Muscle layer of colon (tissue), 2 donors: ENCODE results near the gene DNAJC12.
"Not testable (repeated sequence)": the region's sequence is repeated elsewhere in the genome, so short reads cannot be mapped to it uniquely, and the experiment has no call there.

Source experiments
- H3K27ac ChIP-seq: one replicate; pipeline ENCODE4 v1.7.0; 2013; ENCODE audit warnings: low read depth, mild to moderate bottlenecking, low read length, moderate library complexity
- H3K27me3 ChIP-seq, 2 donors: one replicate each; pipeline ENCODE4 v1.7.0; 2013; ENCODE audit warnings: low read length in 2 of 2, mild to moderate bottlenecking in 2 of 2; ENCODE audit not compliant: insufficient read depth in 2 of 2, control insufficient read depth in 1 of 2
- H3K36me3 ChIP-seq: one replicate; pipeline ENCODE4 v1.7.0; 2013; ENCODE audit warnings: mild to moderate bottlenecking, low read length; ENCODE audit not compliant: insufficient read depth
- H3K4me1 ChIP-seq: one replicate; pipeline ENCODE4 v1.7.0; 2013; ENCODE audit warnings: mild to moderate bottlenecking, low read length; ENCODE audit not compliant: insufficient read depth
- H3K4me3 ChIP-seq, 2 donors: one replicate each; pipeline ENCODE4 v1.7.0; 2013; ENCODE audit warnings: low read length in 2 of 2, low read depth in 1 of 2, mild to moderate bottlenecking in 1 of 2, moderate library complexity in 1 of 2
- H3K9ac ChIP-seq: one replicate; pipeline ENCODE4 v1.7.0; 2013; ENCODE audit warnings: low read length
- H3K9me3 ChIP-seq: one replicate; pipeline ENCODE4 v1.7.0; 2013; ENCODE audit warnings: mild to moderate bottlenecking, low read length
- donor health status: abdominal sarcoma.
- donor health status: Adenocarcinoma of cecum.

DNAJC12 gene

DNA sequence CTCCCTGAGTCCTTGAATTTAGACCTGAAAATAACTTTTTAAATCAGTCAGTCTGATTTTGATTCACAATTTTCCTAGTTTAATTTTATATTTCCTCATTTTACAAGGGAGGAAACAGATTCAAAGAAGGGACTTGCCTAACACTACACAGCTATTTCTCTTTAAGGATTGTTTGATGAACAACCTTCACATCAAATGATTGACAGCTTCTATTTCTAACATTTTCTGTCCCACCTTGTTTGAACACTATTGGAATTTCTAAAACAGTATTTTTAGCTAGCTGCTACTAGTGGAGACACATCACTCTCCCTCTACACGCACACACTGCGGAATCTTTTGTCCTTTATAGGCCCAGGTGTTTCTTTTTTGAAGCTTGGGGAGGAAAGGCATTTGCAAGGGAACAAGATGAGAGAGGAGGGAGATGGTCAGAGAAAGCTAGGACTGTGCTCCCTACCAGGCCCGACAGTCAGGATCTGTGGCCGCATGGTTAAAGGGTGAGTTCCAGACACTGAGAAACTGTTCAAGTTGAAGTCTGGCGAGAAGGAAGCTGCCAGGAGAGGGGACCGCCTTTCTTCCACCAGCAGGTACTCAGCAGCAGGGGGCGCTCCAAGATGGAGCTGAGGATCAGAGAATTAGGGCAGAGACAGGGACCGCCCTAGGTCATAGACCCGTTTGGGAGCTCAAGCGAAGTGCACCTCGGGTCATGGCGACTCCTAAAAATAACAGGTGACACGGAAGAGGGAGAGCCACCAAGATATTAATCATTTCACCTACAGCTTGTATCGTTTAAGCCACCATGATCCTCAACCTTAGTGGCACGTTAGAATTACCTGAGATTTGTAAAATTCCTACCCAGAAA, 49.7 kb downstream of the DNAJC12 start:
- no peak overlapping the region for H3K9ac ChIP-seq
- no peaks in the 10 kb centered on the region for H3K9me3 ChIP-seq
- H3K27me3 ChIP-seq: no peaks in the 10 kb centered on the region
- H3K4me1 ChIP-seq: no peaks in the 10 kb centered on the region
- H3K4me3 ChIP-seq: no peak overlapping the region
- H3K36me3 ChIP-seq: no peaks in the 10 kb centered on the region
- no peak overlapping the region for H3K27ac ChIP-seq

DNA sequence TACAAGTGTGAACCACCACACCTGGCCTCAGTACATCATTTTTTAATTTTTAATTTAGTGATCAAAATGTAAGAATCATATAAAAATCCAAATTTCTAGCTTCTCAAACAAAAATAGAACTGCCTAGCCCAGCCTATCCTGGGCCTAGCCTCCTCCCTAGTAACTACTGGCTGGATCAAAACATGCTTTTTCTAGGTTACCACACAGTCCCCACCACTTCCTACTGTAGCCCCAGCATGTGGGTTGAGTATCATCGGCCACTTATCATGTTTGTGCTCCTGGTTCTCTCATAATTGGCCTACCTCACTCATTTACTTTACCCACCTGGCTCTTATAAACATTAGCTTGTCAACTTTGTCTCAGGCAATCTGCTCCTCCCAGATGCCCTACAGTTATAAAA, 52.9 kb downstream of the DNAJC12 start:
- no peaks in the 10 kb centered on the region for H3K9me3 ChIP-seq
- H3K36me3 ChIP-seq: no peaks in the 10 kb centered on the region
- H3K27me3 ChIP-seq: no peaks in the 10 kb centered on the region
- no peak overlapping the region for H3K4me3 ChIP-seq
- H3K27ac ChIP-seq: no peak overlapping the region
- H3K9ac ChIP-seq: no peak overlapping the region
- H3K4me1 ChIP-seq: no peaks in the 10 kb centered on the region

DNA sequence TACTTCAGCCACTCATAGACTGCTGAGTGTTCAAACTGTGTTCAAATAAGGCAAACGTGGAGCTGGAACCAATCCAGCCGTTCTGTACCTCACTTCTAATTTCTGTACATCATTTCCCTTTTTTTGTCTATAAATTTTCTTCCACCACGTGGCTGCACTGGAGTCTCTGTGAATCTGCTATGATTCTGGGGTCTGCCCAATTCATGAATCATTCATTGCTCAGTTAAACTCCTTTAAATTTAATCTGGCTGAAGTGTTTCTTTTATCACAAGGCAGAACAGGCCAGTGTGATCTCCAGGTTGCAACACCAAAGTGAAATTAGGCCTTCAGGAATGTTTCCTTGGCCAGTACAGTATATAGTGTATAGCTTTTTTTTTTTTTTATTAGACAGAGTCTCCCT, 53.5 kb downstream of the DNAJC12 start:
- Histone ChIP-seq H3K9me3 (no peaks in the 10 kb centered on the region), H3K4me3 (no peak overlapping the region), H3K27me3 (no peaks in the 10 kb centered on the region), H3K27ac (no peak overlapping the region), H3K4me1 (no peaks in the 10 kb centered on the region), H3K36me3 (no peaks in the 10 kb centered on the region), H3K9ac (no peak overlapping the region)

DNA sequence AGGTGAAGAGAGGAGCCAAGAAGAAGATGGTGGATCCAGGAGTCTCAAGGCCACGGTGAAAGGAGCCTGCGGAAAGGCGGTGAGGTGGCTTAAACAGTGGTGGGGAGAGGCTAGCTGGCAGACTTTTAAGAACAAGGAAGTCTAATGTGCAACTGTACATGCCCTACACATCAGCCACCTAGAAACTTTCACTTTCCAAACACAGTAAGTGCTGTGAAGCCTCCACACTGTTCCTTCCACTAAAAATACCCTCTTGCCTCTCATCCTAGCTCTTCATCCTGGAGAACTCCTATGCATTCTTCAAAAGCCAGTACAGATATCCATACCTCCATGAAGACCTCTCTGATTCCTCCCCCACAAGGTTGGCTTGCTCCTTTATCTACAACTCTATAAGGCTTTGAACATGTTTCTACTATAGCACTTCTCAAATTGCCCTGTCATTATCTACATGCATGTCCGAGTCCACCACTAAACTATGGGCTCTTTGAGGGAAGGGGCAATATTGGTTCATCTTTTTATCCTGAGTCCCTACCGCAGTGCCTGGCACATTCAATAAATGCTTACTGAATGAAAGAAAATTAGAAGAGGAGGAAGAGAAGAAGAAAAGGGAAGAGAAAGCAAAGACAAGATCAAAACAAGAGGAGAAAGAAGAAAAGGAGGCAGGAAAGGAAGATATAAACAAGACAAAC, 54.2 kb downstream of the DNAJC12 start:
- no peaks in the 10 kb centered on the region for H3K4me1 ChIP-seq
- no peaks in the 10 kb centered on the region for H3K36me3 ChIP-seq
- no peaks in the 10 kb centered on the region for H3K27me3 ChIP-seq
- H3K4me3 ChIP-seq: no peak overlapping the region
- H3K27ac ChIP-seq: no peak overlapping the region
- no peak overlapping the region for H3K9ac ChIP-seq
- no peaks in the 10 kb centered on the region for H3K9me3 ChIP-seq

DNA sequence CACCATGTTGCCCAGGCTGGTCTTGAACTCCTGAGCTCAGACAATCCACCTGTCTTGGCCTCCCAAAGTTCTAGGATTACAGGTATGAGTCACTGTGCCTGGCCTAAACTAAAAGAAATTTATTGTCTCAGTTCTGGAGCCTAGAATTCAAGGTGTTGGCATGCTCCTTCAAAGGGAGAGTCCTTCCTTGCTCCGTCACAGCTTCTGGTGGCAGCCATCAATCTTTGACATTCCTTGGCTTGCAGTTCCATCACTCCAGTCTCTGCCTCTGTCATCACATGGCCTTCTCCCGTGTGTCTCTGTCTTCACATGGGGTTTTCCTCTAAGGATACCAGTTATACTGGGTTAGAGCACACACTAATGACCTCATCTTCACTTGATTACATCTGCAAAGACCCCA, 55.5 kb downstream of the DNAJC12 start:
- no peaks in the 10 kb centered on the region for H3K36me3 ChIP-seq

DNA sequence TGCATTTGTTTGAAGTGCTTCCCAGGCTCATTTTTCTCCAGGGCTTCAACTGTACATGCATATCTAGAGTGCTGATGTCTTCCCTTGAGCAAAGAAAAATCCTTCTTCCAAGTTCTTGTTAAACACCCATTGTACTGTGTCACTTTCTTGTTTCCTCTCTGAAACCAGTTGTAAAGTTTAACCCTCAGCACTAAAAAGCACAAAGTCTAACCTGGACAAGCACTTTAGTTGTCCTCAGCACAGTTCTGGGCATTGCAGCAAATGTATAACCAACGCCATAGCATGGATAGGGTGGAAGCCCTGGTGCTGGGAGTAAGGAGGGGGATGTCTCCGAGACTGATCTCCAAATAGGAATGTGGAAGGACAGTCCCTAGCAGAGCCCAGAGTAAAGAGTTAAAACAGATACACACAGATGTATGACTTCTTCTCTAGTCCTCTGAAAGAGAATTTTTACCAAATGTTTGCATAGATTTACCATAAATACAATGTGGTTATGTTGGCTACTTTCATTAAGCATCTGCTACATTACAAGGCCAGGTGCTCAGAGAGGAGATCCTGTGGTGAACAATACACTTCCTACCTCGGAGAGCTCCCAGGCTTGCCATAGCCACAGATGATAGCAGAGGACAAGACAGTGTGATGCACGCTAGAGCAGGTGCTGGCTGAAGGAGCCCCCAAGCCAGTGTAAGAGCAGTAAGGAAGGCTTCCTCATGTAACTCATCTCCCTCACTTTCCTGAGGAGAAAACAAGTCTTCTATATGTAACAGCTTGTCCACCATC, 57.0 kb downstream of the DNAJC12 start:
- H3K36me3 ChIP-seq: no peaks in the 10 kb centered on the region
- H3K9ac ChIP-seq: no peak overlapping the region
- H3K9me3 ChIP-seq: no peaks in the 10 kb centered on the region
- no peak overlapping the region for H3K4me3 ChIP-seq
- H3K27ac ChIP-seq: no peak overlapping the region
- H3K4me1 ChIP-seq: no peaks in the 10 kb centered on the region
- H3K27me3 ChIP-seq: no peaks in the 10 kb centered on the region

More for the DNA sequence above, 55.5 kb downstream of the DNAJC12 start:
- Histone ChIP-seq H3K27me3 (no peaks in the 10 kb centered on the region), H3K9ac (no peak overlapping the region), H3K27ac (no peak overlapping the region), H3K4me3 (no peak overlapping the region), H3K9me3 (no peaks in the 10 kb centered on the region), H3K4me1 (no peaks in the 10 kb centered on the region)

DNA sequence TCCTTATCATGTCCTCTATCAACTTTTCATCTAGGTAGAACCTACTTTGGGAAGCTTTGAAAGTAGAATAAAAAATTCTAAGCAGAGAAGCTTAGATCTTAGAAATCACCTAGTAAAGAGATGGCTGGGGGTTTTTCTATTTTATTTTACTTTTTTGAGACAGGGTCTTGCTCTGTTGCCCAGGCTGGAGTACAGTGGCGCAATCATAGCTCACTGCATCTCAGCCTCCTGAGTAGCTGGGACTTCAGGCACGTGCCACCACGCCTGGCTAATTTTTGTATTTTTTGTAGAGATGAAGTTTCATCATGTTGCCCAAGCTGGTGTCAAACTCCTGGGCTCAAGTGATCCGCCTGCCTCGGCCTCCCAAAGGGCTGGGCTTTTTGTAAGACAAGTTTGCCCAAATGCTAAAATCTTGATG, 57.8 kb downstream of the DNAJC12 start:
- H3K36me3 ChIP-seq, H3K9ac ChIP-seq, H3K9me3 ChIP-seq, H3K4me3 ChIP-seq, H3K4me1 ChIP-seq, H3K27me3 ChIP-seq, H3K27ac ChIP-seq: not testable (repeated sequence)

DNA sequence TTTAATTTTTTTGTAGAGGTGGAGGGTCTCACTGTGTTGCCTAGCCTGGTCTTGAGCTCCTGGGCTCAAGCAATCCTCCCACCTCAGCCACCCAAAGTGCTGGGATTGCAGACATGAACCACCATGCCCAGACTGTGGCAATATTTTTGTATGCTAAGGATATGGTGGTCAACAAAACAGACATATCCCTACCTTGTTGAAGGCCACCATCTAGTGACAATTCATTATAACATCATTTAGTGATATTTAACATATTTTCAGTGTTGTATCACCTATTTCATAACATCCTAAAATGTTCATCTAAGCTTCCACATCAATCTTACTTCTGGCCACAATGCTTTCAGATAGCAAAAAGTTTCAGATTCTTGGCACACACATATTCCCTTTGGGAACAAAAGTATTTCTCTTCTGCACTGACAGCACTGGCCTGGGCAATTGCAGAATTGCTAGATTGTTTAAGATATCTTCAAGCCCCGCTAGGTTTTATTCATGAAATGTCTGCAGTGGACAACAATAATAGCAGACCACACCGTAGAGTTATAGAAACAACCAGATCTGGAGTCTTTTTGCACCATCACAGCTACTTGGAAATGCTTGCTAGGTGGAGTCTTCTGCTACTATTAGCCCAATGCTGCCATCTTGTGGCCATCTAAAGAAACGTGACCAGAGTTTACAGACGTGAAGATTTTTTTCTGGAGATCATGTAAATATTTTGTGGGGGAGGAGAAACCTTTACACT, 58.4 kb downstream of the DNAJC12 start:
- Histone ChIP-seq H3K36me3 (no peaks in the 10 kb centered on the region), H3K4me3 (no peak overlapping the region), H3K9ac (no peak overlapping the region), H3K27me3 (no peaks in the 10 kb centered on the region), H3K9me3 (no peaks in the 10 kb centered on the region), H3K27ac (no peak overlapping the region), H3K4me1 (no peaks in the 10 kb centered on the region)

DNA sequence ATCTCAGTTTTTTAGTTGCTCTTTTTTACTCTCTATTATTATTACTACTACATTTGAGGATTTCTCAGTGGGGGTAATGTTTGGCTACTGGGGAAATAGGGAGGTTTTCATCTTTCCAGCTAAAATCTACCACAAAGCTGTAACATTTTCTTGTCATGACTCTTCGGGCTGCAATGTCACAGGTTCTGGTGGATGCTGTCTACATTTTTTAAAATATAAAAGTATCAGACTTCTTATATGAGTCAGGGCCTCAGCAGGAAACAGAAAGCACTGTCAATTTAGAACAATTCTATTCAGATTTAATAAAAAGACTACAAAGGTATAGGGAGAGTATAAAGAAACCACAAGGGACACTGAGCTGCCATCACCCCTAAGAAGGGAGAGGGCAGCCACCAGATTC, 61.6 kb downstream of the DNAJC12 start:
- H3K27me3 ChIP-seq: no peaks in the 10 kb centered on the region
- H3K9ac ChIP-seq: no peak overlapping the region
- H3K4me3 ChIP-seq: no peak overlapping the region
- H3K4me1 ChIP-seq: no peaks in the 10 kb centered on the region
- H3K36me3 ChIP-seq: no peaks in the 10 kb centered on the region
- no peaks in the 10 kb centered on the region for H3K9me3 ChIP-seq
- no peak overlapping the region for H3K27ac ChIP-seq

DNA sequence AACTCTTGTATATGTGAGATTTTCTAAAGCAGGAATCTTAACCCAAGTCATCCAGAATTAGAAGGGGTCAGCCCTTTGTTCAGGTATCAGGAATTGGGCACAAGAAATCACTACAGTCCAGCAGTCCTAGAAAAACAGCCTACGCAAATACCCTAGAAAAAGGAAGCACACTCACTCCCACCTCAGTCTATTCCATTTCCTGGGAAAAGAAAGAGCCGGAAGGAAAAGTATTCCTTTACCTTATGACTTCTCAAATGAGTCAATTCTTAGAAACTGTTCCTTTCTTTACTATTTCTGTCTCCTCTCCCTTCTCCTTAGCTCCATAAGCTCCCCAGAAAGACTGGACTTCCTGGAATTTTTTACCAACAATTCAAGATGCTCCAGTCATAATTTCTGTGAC, 62.7 kb downstream of the DNAJC12 start:
- H3K4me3 ChIP-seq: no peak overlapping the region
- H3K36me3 ChIP-seq: no peaks in the 10 kb centered on the region
- H3K9ac ChIP-seq: no peak overlapping the region
- H3K27me3 ChIP-seq: no peaks in the 10 kb centered on the region
- H3K9me3 ChIP-seq: no peaks in the 10 kb centered on the region
- no peaks in the 10 kb centered on the region for H3K4me1 ChIP-seq
- no peak overlapping the region for H3K27ac ChIP-seq
